CD4-positive, alpha-beta memory T cell (primary cell): ENCODE measurements around the gene MEPCE. TPM values are rescaled to one million over a fixed set of nuclear protein-coding genes. Genes with fewer than 3 reads are reported as not detected.

Experiments used
- CTCF ChIA-PET: fragments of 350-600 bp; sonication (Branson Sonifier 250); formaldehyde crosslinking; loops from one replicate; lab custom pipeline; 2021; ENCODE audit warnings: inconsistent platforms; ENCODE audit not compliant: partially characterized antibody; lab: Charles Lee
- POLR2A ChIA-PET: fragments of 350-600 bp; sonication (Branson Sonifier 250); formaldehyde crosslinking; loops from one replicate; lab custom pipeline; 2021; ENCODE audit not compliant: partially characterized antibody; lab: Charles Lee
- DNase-seq, 5 donors: peaks; one replicate each; pipeline versions ENCODE4 v3.0.0 to v3.0.0-alpha.2; 2020 to 2022; ENCODE audit warnings: mixed read lengths in 1 of 5
- H3K27ac ChIP-seq: one replicate; pipeline ENCODE4 v1.7.0; 2013; ENCODE audit warnings: low read depth, low read length
- H3K27me3 ChIP-seq: 2 replicates; pipeline ENCODE4 v1.7.0; 2013; ENCODE audit warnings: mild to moderate bottlenecking, low read length, moderate library complexity; ENCODE audit not compliant: insufficient read depth
- H3K36me3 ChIP-seq: 2 replicates; pipeline ENCODE4 v1.7.0; 2013; ENCODE audit warnings: mild to moderate bottlenecking, low read length, moderate library complexity; ENCODE audit not compliant: insufficient read depth
- H3K4me1 ChIP-seq: 2 replicates; pipeline ENCODE4 v1.7.0; 2013; ENCODE audit warnings: mild to moderate bottlenecking, low read length, moderate library complexity; ENCODE audit not compliant: insufficient read depth
- H3K4me3 ChIP-seq, 2 donors: one replicate each; pipeline ENCODE4 v1.7.0; 2013; ENCODE audit warnings: low read length in 2 of 2, mild to moderate bottlenecking in 1 of 2
- H3K9me3 ChIP-seq, 2 donors: one replicate each; pipeline ENCODE4 v1.7.0; 2013; ENCODE audit warnings: low read length in 2 of 2, control low read depth in 1 of 2; ENCODE audit not compliant: control insufficient read depth in 1 of 2
- H3K27ac Mint-ChIP-seq, 7 donors: one replicate each; pipeline ENCODE4 v1.8.0; 2020 to 2021; ENCODE audit warnings: mixed read lengths in 7 of 7, mild to moderate bottlenecking in 6 of 7, inconsistent platforms in 3 of 7, moderate library complexity in 3 of 7
- H3K27me3 Mint-ChIP-seq, 2 donors: one replicate each; pipeline ENCODE4 v1.8.0; 2020 to 2021; ENCODE audit warnings: mixed read lengths in 2 of 2
- H3K36me3 Mint-ChIP-seq, 2 donors: one replicate each; pipeline ENCODE4 v1.8.0; 2020 to 2021; ENCODE audit warnings: mixed read lengths in 2 of 2, inconsistent platforms in 1 of 2, mild to moderate bottlenecking in 1 of 2
- H3K4me1 Mint-ChIP-seq, 4 donors: one replicate each; pipeline ENCODE4 v1.8.0; 2020 to 2021; ENCODE audit warnings: mixed read lengths in 4 of 4, mild to moderate bottlenecking in 1 of 4
- H3K4me3 Mint-ChIP-seq, 8 donors: one replicate each; pipeline ENCODE4 v1.8.0; 2020 to 2021; ENCODE audit warnings: mixed read lengths in 8 of 8, mild to moderate bottlenecking in 7 of 8, moderate library complexity in 6 of 8, inconsistent platforms in 3 of 8
- H3K9me3 Mint-ChIP-seq, 8 donors: one replicate each; pipeline ENCODE4 v1.8.0; 2020 to 2021; ENCODE audit warnings: mixed read lengths in 8 of 8, mild to moderate bottlenecking in 5 of 8, inconsistent platforms in 3 of 8, moderate library complexity in 1 of 8
- intact Hi-C: fragments of 100-400 bp; cut with micrococcal nuclease; formaldehyde crosslinking; loops from one replicate; pipeline ENCODE4 v1.15.1; 2023
- polyA plus RNA-seq, 2 donors: library from polyadenylated mRNA; unstranded; fragments of 300-500 nt; fragmentation: Illumina TruSeq; gene quantifications; one replicate each; pipeline ENCODE4 v1.2.3, GENCODE V29; 2021
- total RNA-seq, 2 experiments: library from RNA; stranded (reverse); gene quantifications; one replicate each; pipeline ENCODE4 v1.2.3, GENCODE V29; 2021

The MEPCE gene
- total and polyA plus RNA-seq, 4 experiments from 2014 or later, result 7.9 to 58.8 (median 34.6) TPM

- Histone ChIP-seq H3K4me3 (peak within 1 kb of the TSS; percentile 83 to 95), H3K36me3 (peaks cover 6% of the 10 kb centered on the region), H3K27ac (peak within 1 kb of the TSS; percentile 100), H3K4me1 (peaks cover 34% of the 10 kb centered on the region), H3K9me3 (no peaks in the 10 kb centered on the region), H3K27me3 (no peaks in the 10 kb centered on the region)
- intact Hi-C loops, result loop anchor here (1.0 to 5.0 kb wide), 11 partner anchors 8 to 924 kb away; partner anchors contain the start of genes FBXO24, LAMTOR4, LRCH4 and MOSPD3
- Mint-ChIP-seq H3K4me1 (peaks cover 13 to 54% (median 30%) of the 10 kb centered on the region in 4 donors), H3K9me3 (peaks cover 0 to 12% (median 0%) of the 10 kb centered on the region in 8 donors), H3K4me3 (peak within 1 kb of the TSS; percentile 91 to 100 (median 99)), H3K27ac (peak within 1 kb of the TSS; percentile 99 to 100 (median 100)), H3K36me3 (peaks cover 0 to 41% of the 10 kb centered on the region in 2 donors), H3K27me3 (peaks cover 0 to 5% of the 10 kb centered on the region in 2 donors)
- ChIA-PET POLR2A (interaction anchor here (0.6 to 5.2 kb wide), 62 partner anchors 8 to 1997 kb away, joined by 3 to 80 read pairs (median 5); partner anchors contain the start of genes AGFG2, AP4M1, ARPC1B and BUD31), CTCF (interaction anchor here (0.6 to 2.5 kb wide), 8 partner anchors 13 to 423 kb away, joined by 3 to 10 read pairs (median 3); partner anchors contain the start of gene POP7)
- peak; percentile 98 for DNase-seq
These were observed 1.2 kb upstream of the MEPCE start, which contains the start of gene ZCWPW1 for GRCh38 chr7:100428199-100428966. Gene ZCWPW1, minus strand, starts transcription at chr7:100428703. Its CDS starts 8,054 bp downstream, at chr7:100420649.

GRCh38 chr7:100428967-100429636, 529 bp upstream of the MEPCE start:
- Mint-ChIP-seq H3K9me3 (peaks cover 0 to 12% (median 0%) of the 10 kb centered on the region in 8 donors), H3K4me1 (peaks cover 18 to 62% (median 36%) of the 10 kb centered on the region in 4 donors), H3K27ac (peak overlapping the region; percentile 99 to 100 (median 100)), H3K36me3 (peaks cover 7 to 48% of the 10 kb centered on the region in 2 donors), H3K4me3 (peak overlapping the region; percentile 91 to 100 (median 99)), H3K27me3 (peaks cover 0 to 5% of the 10 kb centered on the region in 2 donors)
- intact Hi-C loops, result loop anchor here (1.0 to 5.0 kb wide), 14 partner anchors 7 to 924 kb away; partner anchors contain the start of genes AGFG2, FBXO24, GNB2 and LAMTOR4
- peaks cover 13% of the 10 kb centered on the region for H3K36me3 ChIP-seq
- peak overlapping the region; percentile 100 for H3K27ac ChIP-seq
- peaks cover 41% of the 10 kb centered on the region for H3K4me1 ChIP-seq
- peak overlapping the region; percentile 83 to 95 for H3K4me3 ChIP-seq
- H3K27me3 ChIP-seq, result no peaks in the 10 kb centered on the region
- H3K9me3 ChIP-seq, result no peaks in the 10 kb centered on the region
- CTCF ChIA-PET, result interaction anchor here (0.6 to 2.5 kb wide), 4 partner anchors 21 to 423 kb away, joined by 3 to 10 read pairs (median 5); partner anchors contain the start of gene POP7
- POLR2A ChIA-PET, result interaction anchor here (0.6 to 5.2 kb wide), 60 partner anchors 8 to 1997 kb away, joined by 3 to 80 read pairs (median 6); partner anchors contain the start of genes AGFG2, AP4M1, ARPC1B and BUD31
- peak; percentile 100 for DNase-seq

- H3K36me3 ChIP-seq, result peaks cover 22% of the 10 kb centered on the region
- intact Hi-C loops, result no loop called here
- peaks cover 54% of the 10 kb centered on the region for H3K4me1 ChIP-seq
- ChIA-PET CTCF (interaction anchor here (1.2 kb wide), 1 partner anchor 118 kb away, joined by 3 read pairs; no protein-coding TSS in a partner anchor), POLR2A (interaction anchor here (0.8 to 5.2 kb wide), 27 partner anchors 7 to 1056 kb away, joined by 3 to 80 read pairs (median 14); partner anchors contain the start of genes AGFG2, AP4M1, ARPC1B and FBXO24)
- no peaks in the 10 kb centered on the region for H3K27me3 ChIP-seq
- H3K27ac ChIP-seq, result peak overlapping the region; percentile 100
- peak overlapping the region; percentile 23 to 95 for H3K4me3 ChIP-seq
- H3K27ac Mint-ChIP-seq, result peak overlapping the region; percentile 90 to 99 (median 93)
- H3K4me1 Mint-ChIP-seq, result peaks cover 28 to 75% (median 48%) of the 10 kb centered on the region in 4 donors
- H3K27me3 Mint-ChIP-seq, result peaks cover 0 to 5% of the 10 kb centered on the region in 2 donors
- H3K9me3 ChIP-seq, result no peaks in the 10 kb centered on the region
- H3K36me3 Mint-ChIP-seq, result peaks cover 12 to 62% of the 10 kb centered on the region in 2 donors
- H3K4me3 Mint-ChIP-seq, result peak overlapping the region; percentile 82 to 91 (median 86)
- peaks cover 0 to 12% (median 0%) of the 10 kb centered on the region in 8 donors for H3K9me3 Mint-ChIP-seq
- DNase-seq, result peak in 3 of 5 donors; percentile 28 to 61 (median 33)
These were observed 1.1 kb downstream of the MEPCE start for GRCh38 chr7:100430493-100431285.

- DNase-seq, result peak in 1 of 5 donors; percentile 49
- Mint-ChIP-seq H3K27me3 (peaks cover 0 to 5% of the 10 kb centered on the region in 2 donors), H3K36me3 (peaks cover 12 to 64% of the 10 kb centered on the region in 2 donors), H3K9me3 (peaks cover 0 to 12% (median 0%) of the 10 kb centered on the region in 8 donors), H3K27ac (peak overlapping the region; percentile 64 to 99 (median 88)), H3K4me3 (peak overlapping the region; percentile 67 to 91 (median 85)), H3K4me1 (peaks cover 28 to 78% (median 47%) of the 10 kb centered on the region in 4 donors)
- POLR2A ChIA-PET, result interaction anchor here (1.0 to 5.2 kb wide), 3 partner anchors 48 to 153 kb away, joined by 3 to 80 read pairs (median 22); partner anchors contain the start of genes FBXO24, LRCH4 and TSC22D4
- peaks cover 54% of the 10 kb centered on the region for H3K4me1 ChIP-seq
- no peaks in the 10 kb centered on the region for H3K9me3 ChIP-seq
- peaks cover 22% of the 10 kb centered on the region for H3K36me3 ChIP-seq
- intact Hi-C loops, result no loop called here
- CTCF ChIA-PET, result no interaction called here
- H3K4me3 ChIP-seq, result peak overlapping the region in 1 of 2 donors; percentile 95
- H3K27ac ChIP-seq, result peak overlapping the region; percentile 100
- no peaks in the 10 kb centered on the region for H3K27me3 ChIP-seq
These were observed 1.7 kb downstream of the MEPCE start for GRCh38 chr7:100431286-100431735.

GRCh38 chr7:100432053-100432452, 2.4 kb downstream of the MEPCE start:
- peaks cover 59% of the 10 kb centered on the region for H3K4me1 ChIP-seq
- Mint-ChIP-seq H3K27me3 (peaks cover 0 to 5% of the 10 kb centered on the region in 2 donors), H3K4me1 (peaks cover 28 to 82% (median 47%) of the 10 kb centered on the region in 4 donors), H3K9me3 (peaks cover 0 to 14% (median 0%) of the 10 kb centered on the region in 8 donors), H3K27ac (peak overlapping the region; percentile 61 to 99 (median 88)), H3K4me3 (peak overlapping the region; percentile 67 to 91 (median 83)), H3K36me3 (peaks cover 12 to 66% of the 10 kb centered on the region in 2 donors)
- intact Hi-C loops, result no loop called here
- CTCF ChIA-PET, result interaction anchor here (0.7 kb wide), 1 partner anchor 259 kb away, joined by 3 read pairs; no protein-coding TSS in a partner anchor
- no peaks in the 10 kb centered on the region for H3K27me3 ChIP-seq
- POLR2A ChIA-PET, result interaction anchor here (1.0 to 5.2 kb wide), 2 partner anchors 47 to 153 kb away, joined by 3 to 80 read pairs; partner anchors contain the start of genes FBXO24, LRCH4 and TSC22D4
- peak overlapping the region in 1 of 2 donors; percentile 11 for H3K4me3 ChIP-seq
- H3K36me3 ChIP-seq, result peaks cover 22% of the 10 kb centered on the region
- no peaks in the 10 kb centered on the region for H3K9me3 ChIP-seq
- DNase-seq, result no peak
- H3K27ac ChIP-seq, result no peak overlapping the region
